ENCODE measurements around the gene CHAF1A.

The CHAF1A gene

GRCh38 chr19:4413588-4413987 lies 11.1 kb downstream of the CHAF1A start:
- DNase-seq: no peak

GRCh38 chr19:4414144-4414799 lies 11.8 kb downstream of the CHAF1A start:
- no peak for DNase-seq

DNA sequence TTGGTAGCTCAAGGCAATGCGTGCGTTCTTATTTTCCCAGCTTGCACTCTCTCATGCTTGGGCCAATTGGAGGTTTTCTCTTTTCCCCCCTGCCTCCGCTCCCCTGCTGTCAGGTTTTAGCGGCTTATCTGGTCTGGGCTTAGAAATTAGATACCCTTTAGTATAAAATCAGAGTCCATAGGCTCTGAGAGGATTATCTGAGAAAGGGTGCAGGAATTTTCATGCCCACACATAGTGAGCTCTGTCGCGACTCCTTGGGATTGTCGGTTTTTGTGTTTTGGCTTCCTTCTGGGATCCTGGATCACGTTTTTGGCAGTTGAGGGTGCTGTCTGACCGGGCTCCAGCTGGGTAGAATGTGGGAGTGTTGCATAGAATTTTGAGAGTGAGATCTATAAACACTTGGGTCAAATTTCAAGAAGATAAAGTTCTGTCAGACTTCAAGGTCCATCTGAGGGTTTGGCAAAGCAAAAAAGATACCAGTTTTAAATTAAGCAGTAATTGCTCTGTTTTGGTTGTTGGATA lies 12.4 kb downstream of the CHAF1A start:
- DNase-seq: no peak

DNA sequence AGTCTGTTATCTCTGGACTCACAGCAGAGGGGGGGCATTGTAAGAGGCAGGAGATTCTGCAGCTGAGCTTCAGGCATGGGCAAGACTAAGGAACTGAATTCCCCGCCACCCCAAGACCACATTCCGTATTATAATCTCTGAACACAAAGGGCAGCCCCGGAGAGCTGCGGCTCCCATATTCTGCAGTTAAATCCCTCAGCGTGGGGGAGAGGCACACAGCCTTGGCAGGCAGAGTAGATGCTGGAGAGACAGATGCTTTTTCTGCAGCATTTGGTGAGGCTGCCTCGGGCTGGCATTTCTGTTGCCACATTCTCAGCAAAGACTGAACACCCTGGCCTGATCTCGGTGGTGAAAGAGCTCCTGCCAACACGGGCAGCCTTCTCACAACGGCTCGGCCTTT lies 12.9 kb downstream of the CHAF1A start:
- no peak for DNase-seq

DNA sequence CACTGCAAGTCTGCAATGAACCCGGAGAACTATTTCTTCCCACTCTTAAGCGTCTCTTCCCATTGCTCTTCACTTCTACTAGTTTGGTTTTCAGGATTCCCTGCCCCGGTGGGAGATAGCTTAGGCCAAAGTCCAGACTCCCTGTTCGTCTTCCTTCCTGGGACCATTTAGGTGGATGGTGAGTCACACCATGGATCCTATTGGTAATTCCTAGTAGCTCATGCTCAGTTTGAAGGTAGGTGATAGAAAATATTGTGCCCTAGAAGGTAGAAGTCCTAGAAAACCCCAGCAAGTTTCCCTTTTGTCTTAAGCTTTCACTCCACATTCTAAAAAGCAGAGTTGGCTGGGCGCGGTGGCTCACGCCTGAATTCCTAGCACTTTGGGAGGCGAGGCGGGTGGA lies 13.8 kb downstream of the CHAF1A start:
- DNase-seq: no peak

DNA sequence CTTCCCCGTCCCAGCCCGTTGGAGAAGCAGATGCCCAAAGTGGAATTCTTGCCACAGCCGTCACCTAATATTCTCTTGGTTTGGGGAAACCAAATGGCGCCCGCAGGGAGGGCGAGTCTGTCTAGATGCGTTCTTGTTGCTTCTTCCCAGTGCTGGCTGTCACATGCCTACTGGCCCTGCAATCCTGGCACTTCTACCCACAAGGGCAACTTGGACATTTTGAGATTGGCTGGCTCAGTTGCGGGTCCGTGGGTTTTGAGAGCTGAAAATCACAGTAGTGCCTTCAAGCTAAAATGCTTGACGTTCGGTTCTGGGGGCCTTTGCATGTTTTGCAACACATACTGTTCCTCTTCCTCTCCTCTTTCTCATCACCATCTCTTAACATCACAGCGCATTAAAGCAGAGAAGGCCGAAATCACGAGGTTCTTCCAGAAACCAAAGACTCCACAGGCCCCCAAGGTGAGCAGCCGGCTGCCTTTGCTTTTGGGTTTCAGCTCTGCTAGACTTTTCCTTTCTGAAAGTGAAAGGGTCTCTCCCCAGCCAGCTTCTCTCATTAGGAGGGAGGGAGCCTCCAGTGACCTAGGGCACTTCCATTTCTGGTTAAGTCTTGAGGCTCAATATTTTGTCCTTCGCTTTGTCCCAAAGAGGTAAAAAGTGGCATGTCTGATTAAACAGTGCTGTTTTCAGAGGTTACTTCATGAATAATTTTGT lies 21.1 kb downstream of the CHAF1A start:
- no peak for DNase-seq

DNA sequence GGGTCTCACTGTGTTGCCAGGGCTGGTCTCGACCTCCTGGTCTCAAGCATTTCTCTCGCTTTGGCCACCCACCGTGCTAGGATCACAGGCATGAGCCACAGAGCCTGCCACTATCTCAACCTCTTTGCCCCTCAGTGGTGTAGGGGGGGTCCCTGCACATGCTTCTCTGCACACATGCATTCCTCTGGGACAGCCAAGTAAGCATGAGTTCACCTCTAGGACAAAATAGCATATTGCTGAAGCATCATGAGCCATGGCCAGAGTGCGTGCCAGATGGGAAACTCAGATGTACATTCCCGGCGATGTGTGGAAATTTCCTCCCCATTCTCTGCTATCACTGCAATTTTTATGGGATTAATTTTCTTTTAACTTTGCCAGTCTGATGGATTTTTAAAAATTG lies 23.1 kb downstream of the CHAF1A start:
- DNase-seq: no peak

- no peak for DNase-seq
Measured at GRCh38 chr19:4428326-4428975, 26.0 kb downstream of the CHAF1A start.

DNA sequence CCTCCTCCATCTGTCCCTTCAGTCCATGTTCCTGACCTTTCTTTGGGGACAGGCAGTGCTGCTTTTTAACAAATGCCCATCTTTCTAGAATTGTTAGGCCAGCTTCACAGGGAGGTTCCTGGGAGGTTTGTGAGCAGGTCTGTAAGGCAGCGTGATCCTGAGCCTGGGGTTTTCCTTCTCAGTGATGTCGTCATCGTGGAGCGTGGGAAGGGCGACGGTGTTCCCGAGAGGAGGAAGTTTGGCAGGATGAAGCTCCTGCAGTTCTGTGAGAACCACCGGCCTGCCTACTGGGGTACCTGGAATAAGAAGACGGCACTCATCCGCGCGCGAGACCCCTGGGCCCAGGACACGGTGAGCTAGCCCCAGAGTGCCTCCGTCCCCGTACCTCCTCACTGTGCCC lies 26.8 kb downstream of the CHAF1A start:
- DNase-seq: no peak

DNA sequence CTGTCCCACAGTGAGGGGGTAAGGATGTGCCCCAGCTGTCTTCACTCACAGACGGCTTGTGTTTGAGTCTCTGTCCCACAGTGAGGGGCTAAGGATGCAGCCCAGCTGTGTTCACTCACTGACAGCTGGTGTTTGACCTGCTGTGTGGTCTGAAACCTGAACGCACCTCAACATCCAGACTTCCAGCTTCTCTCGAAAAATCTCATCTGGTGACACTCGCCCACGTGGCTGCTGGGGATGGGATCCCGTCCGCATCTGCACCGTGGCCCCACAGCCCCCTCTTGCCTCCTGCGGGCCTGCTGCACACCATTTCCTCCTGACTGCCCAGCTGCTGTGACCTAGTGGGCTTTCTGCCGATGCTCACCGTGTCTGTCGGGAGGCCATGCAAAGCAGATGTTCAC lies 27.3 kb downstream of the CHAF1A start:
- DNase-seq: no peak

DNA sequence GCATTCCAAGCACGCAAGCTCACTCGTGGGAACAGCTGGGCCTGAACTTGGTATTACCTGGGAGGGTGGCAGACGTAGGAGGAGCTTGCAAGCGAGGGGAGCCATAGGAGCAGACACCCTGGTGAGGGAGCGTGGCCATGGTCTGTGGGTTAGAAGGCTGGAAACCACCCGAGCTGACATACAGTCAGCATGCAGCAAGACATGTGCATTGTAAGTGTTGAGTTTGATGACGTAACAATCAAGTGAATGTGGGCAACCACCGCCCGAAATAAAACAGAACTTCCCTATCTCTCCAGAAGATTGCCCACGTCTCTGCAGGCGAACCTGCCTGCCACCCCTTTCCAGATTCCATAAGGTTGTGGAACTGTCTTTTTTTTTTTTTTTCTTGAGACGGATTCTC lies 28.3 kb downstream of the CHAF1A start:
- DNase-seq: no peak

GRCh38 chr19:4431296-4431695 lies 28.9 kb downstream of the CHAF1A start:
- no peak for DNase-seq

GRCh38 chr19:4431808-4432674 lies 29.6 kb downstream of the CHAF1A start:
- no peak for DNase-seq

GRCh38 chr19:4432918-4433506 lies 30.6 kb downstream of the CHAF1A start:
- DNase-seq: no peak

DNA sequence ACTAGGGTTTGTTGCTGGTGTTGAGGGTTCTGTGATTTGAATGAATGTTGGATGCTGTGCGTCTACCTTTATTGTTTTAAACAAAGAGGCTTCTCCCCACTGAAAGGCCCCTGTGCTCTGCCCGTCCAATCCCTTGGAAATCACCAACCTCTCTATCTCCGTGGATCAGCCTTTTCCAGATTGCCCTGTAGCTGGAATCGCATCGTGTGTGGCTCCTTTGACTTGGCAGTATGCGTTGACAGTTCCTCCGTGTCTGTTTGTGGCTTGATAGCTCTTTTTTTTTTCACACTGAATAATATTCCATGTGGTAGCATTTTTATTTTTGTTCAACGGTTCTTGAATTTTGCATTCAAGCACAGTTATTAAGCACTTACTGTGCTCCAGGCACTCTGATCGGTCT lies 32.0 kb downstream of the CHAF1A start:
- DNase-seq: no peak

DNA sequence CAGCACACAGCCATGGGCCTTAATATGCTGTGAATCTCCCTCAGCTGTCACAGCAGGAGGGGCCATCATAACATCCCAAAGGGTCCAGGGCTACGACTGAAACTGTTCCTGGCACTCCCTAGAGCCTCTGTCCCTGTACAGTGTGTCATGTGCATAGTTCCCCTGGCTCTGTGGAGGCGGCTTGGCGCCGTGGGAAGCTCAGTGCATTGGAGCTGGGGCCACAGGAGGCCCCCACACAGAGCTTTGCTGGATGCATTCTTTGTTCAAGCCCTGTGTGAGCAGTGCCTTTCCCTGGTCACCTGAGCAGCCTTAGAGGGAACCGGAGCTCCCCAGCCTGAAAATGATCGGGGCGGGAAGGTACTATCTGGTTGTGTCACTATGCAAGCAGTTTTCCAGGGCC lies 33.8 kb downstream of the CHAF1A start:
- no peak for DNase-seq

GRCh38 chr19:4437103-4437502 lies 34.7 kb downstream of the CHAF1A start:
- no peak for DNase-seq

- no peak for DNase-seq
Measured at GRCh38 chr19:4439243-4439642, 36.8 kb downstream of the CHAF1A start.

DNA sequence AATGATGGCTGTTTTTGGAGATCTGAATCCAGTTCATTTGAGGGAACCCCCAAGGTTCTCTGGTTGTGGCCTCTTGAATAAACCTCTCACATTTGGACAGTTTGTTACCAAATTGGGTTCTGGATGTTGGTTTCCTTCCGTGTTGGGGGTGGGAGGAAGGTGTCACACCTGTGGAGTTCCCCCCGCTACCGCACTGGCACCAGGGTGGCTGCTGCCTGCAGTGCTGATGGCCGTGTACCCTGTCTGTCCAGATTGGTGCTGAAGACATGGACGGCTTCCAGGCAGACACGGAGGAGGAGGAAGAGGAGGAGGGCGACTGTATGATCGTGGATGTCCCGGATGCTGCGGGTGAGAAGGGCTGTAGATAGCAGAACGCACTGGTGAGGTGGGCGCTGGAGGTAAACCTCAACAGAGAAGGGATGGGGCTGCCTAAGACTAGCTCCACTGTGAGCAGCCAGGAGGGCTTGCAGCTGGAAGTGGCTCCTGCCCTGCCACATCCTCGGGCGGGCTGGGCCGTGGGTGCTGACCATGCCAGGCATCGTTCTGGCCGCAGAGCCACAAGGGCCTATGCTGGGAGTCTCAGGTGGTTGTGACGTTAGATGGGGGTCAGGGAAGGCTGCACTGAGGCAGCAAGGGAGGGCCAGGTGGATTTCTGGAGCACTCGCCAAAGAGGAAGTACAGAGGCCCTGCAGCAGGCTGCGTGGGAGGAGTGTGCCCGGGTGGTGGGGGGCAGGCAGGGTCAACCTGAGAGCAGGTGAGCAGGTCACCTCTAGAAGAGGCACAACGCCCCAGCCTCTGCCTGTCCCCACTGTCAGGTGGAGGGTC lies 39.8 kb downstream of the CHAF1A start:
- no peak for DNase-seq

DNA sequence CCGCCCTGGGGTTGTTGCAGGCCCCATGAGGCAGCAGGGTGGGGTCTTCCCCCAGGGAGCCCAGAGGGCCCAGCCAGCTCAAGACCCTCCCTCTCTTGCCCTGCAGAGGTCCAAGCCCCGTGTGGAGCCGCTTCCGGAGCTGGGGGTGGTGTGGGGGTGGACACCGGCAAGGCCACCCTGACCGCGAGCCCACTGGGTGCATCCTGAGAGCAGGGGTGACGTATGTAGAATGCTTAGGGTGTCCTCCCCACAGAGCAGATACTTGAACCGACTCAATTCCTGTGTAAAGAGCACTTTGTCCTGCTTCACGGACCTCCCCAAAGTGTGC lies 40.3 kb downstream of the CHAF1A start:
- no peak for DNase-seq

DNA sequence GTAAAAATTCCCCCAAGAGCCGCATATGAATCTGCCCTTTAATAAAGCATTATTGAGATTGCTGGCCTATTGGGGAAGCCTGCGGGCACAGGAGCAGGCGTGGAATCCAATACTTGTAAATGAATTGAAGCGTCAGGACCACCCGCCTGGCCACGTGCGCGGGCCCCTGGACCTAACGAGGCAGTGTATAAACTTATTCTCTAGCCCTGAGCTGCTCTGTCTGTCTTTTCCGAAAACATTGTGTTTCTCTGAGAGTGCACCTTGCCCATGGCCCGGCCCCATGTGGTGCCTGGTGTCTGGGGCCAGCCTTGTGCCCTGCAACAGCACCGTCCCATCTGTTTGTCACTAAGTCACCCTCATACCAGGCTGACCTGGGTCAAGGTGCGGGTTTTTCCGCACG lies 40.7 kb downstream of the CHAF1A start:
- DNase-seq: no peak

Measured in CD4-positive, alpha-beta T cell treated with Interleukin-6 for 4 hours (primary cell).